Neutrophil (primary cell): ENCODE results near the gene CHST9.

Experiments
- H3K27ac ChIP-seq: fragments of 200-600 bp; sonication (generic); 2 replicates; pipeline ENCODE4 v1.5.1; 2016; ENCODE audit warnings: mild to moderate bottlenecking, moderate library complexity
- H3K27me3 ChIP-seq: fragments of 200-600 bp; sonication (generic); 2 replicates; pipeline ENCODE4 v1.6.0; 2016; ENCODE audit warnings: mild to moderate bottlenecking
- H3K36me3 ChIP-seq: fragments of 200-600 bp; sonication (generic); 2 replicates; pipeline ENCODE4 v1.5.1; 2017
- H3K4me1 ChIP-seq, 2 experiments: fragments of 200-600 bp in 1 of 2; sonication (generic) in 1 of 2; 1 replicate in 1 of 2; 2 replicates in 1 of 2; pipeline versions ENCODE4 v1.5.1 to v1.6.1; 2013 to 2016; ENCODE audit warnings: low read depth in 1 of 2, low read length in 1 of 2, mild to moderate bottlenecking in 1 of 2, moderate library complexity in 1 of 2; ENCODE audit not compliant: control insufficient read depth in 1 of 2, insufficient read depth in 1 of 2
- H3K4me3 ChIP-seq, 2 experiments: fragments of 200-600 bp in 1 of 2; sonication (generic) in 1 of 2; 1 replicate in 1 of 2; 2 replicates in 1 of 2; pipeline ENCODE4 v1.5.1; 2013 to 2016; ENCODE audit warnings: low read depth in 1 of 2, low read length in 1 of 2, mild to moderate bottlenecking in 1 of 2, moderate library complexity in 1 of 2
- H3K9me3 ChIP-seq: fragments of 200-600 bp; sonication (generic); 2 replicates; pipeline ENCODE4 v1.5.1; 2016
- TF ChIP-seq, protein P1 (sequence below): fragments of 200-600 bp; sonication (generic); IDR thresholded peaks from 2 replicates; pipeline ENCODE4 v1.5.1; 2016; ENCODE audit warnings: antibody characterized with exemption

CHST9 gene

DNA sequence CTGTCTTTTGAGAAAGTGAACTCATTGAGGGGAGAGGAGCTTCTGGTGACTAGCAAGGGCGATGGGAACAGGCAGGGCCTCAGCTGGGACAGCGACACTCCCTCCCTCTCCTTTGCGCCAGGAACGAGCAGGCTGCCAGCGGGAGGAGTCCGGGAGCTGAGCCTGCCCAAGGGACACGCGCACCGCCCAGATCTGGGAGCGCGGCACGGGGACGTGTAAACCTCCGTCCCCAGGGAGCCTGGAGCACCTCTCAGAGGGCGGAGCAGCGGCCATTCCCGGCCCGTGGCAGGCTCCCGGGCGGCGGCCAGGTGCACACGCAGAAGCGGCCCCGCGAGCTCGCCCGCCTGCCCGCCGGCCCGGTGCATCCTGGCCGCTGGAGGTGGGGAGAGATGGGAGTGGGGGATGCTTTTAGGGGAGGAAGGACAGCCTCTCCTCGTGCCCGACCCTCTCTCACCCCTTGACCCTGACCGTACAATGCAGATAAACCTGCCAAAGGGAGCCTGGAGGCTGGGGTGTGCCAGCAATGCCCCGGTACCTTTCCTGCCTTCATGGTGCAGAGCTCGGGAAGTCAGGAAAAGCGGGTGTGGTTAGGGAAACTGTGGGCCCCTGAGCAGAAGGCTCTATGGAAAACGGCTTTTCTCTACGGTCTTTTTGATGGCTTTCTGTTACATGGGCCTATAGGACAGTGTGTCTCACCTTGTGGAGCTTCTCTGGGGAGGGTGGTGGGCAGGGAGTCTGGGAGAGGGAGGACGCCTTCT is 321.8 kb downstream of the CHST9 start:
- peaks cover 96% of the 10 kb centered on the region for H3K27me3 ChIP-seq
- no peak overlapping the region for H3K4me3 ChIP-seq
- H3K27ac ChIP-seq: no peak overlapping the region
- no peaks in the 10 kb centered on the region for H3K4me1 ChIP-seq
- no peaks in the 10 kb centered on the region for H3K36me3 ChIP-seq
- no peaks in the 10 kb centered on the region for H3K9me3 ChIP-seq
- TF ChIP-seq, protein P1, sequence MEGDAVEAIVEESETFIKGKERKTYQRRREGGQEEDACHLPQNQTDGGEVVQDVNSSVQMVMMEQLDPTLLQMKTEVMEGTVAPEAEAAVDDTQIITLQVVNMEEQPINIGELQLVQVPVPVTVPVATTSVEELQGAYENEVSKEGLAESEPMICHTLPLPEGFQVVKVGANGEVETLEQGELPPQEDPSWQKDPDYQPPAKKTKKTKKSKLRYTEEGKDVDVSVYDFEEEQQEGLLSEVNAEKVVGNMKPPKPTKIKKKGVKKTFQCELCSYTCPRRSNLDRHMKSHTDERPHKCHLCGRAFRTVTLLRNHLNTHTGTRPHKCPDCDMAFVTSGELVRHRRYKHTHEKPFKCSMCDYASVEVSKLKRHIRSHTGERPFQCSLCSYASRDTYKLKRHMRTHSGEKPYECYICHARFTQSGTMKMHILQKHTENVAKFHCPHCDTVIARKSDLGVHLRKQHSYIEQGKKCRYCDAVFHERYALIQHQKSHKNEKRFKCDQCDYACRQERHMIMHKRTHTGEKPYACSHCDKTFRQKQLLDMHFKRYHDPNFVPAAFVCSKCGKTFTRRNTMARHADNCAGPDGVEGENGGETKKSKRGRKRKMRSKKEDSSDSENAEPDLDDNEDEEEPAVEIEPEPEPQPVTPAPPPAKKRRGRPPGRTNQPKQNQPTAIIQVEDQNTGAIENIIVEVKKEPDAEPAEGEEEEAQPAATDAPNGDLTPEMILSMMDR: no peak

DNA sequence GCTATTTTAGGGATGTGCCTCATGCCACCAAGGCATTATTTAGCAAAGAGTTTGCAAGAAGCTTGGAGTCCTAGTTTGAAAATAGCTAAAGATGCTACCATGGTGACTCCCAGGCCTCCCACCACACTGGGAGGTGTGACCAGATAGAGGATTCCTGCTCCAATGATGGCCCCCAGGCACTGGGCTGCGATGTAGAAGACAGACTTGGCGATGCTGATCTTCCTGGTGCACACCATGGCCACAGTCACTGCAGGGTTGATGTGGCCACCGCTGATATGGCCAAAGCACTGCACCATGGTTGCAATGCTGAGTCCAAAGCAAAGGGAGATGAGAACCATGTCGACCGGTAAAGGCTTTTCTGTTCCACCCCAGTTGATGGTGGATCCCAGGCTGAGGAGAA is 323.0 kb downstream of the CHST9 start:
- H3K27me3 ChIP-seq: peaks cover 86% of the 10 kb centered on the region
- no peak overlapping the region for H3K27ac ChIP-seq
- H3K4me3 ChIP-seq: no peak overlapping the region
- no peaks in the 10 kb centered on the region for H3K36me3 ChIP-seq
- no peaks in the 10 kb centered on the region for H3K4me1 ChIP-seq
- TF ChIP-seq, protein P1: no peak
- H3K9me3 ChIP-seq: no peaks in the 10 kb centered on the region
